Right lobe of liver (tissue), 4 donors: ENCODE results near the gene NKX2-2.

Source experiments
- POLR2A ChIP-seq: fragments of 450-650 bp; IDR thresholded peaks from one replicate; pipeline ENCODE4 v1.6.1; 2017; ENCODE audit warnings: antibody characterized with exemption, mild to moderate bottlenecking
- TF ChIP-seq, protein P1 (sequence below), 4 donors: fragments of 200-600 bp in 3 of 4; fragments of 450-650 bp in 1 of 4; IDR thresholded peaks; one replicate each; pipeline versions ENCODE4 v1.5.1 to v1.8.0; 2016 to 2022; ENCODE audit warnings: antibody characterized with exemption in 4 of 4, mild to moderate bottlenecking in 2 of 4
- donor health status: DM: no; HTN: no; CAD: no.
- donor health status: DM: no; HTN: no; CAD: no.
- donor health status: DM: no; HTN: yes; CAD: no.

DNA sequence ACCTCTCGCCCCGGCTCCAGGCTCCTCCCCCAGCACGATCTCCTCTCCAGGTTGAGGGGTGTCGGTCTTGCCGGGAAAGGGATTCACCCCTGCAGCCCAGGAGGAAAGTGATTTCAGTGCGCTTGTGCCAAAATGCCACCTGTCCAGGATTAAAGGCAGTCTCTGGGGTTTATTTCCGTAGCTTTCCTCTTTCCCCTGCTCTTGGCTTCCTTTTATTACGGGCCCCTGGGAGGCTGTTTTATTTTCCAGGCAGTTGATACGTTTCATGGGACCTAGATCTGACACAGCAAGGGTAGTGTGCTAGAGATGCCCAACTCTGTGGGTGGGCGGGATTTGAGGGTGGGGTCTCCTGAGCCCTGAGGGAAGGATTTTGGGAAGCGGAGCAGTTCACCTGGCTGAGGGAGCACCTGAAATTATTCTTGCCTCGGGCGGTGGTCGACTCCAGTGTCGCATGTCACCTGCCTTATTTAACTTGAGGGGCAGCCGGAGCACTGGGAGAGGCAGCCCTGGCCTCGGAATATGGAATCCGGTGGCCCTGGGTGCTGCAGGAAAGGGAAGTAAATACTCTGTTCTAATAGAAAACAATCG, 9.5 kb upstream of the NKX2-2 start:
- TF ChIP-seq, protein P1, sequence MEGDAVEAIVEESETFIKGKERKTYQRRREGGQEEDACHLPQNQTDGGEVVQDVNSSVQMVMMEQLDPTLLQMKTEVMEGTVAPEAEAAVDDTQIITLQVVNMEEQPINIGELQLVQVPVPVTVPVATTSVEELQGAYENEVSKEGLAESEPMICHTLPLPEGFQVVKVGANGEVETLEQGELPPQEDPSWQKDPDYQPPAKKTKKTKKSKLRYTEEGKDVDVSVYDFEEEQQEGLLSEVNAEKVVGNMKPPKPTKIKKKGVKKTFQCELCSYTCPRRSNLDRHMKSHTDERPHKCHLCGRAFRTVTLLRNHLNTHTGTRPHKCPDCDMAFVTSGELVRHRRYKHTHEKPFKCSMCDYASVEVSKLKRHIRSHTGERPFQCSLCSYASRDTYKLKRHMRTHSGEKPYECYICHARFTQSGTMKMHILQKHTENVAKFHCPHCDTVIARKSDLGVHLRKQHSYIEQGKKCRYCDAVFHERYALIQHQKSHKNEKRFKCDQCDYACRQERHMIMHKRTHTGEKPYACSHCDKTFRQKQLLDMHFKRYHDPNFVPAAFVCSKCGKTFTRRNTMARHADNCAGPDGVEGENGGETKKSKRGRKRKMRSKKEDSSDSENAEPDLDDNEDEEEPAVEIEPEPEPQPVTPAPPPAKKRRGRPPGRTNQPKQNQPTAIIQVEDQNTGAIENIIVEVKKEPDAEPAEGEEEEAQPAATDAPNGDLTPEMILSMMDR (IDR thresholded peaks at IDR 0.05): no peak
- no peak for TF ChIP-seq POLR2A
